Right ventricle myocardium superior (tissue), 1 donor: Measurements from ENCODE around the gene LIMCH1. TPM values are rescaled to one million over a fixed set of nuclear protein-coding genes. Genes with fewer than 3 reads are reported as not detected.

ENCODE experiments used
- ATAC-seq: fragments of 200-7000 bp; cut with Tn5 transposase; one replicate; pipeline ENCODE4 v1.9.1; 2020; ENCODE audit warnings: mild to moderate bottlenecking; ENCODE audit not compliant: poor library complexity
- DNase-seq: peaks from one replicate; pipeline ENCODE4 v3.0.0-alpha.2; 2020
- intact Hi-C: fragments of 100-400 bp; cut with DNase I; formaldehyde crosslinking; loops from one replicate; pipeline ENCODE4 v1.11.2; 2022
- total RNA-seq: library from RNA; stranded (reverse); fragmentation: NEBNext Ultra II Directional; extraction: Animal tissue kit (Norgen Biotek cat#: 25700); gene quantifications from one replicate; pipeline ENCODE4 v1.2.1, GENCODE V29; 2021
- donor health status: DM: no; HTN: yes; CAD: no; lungs with severe emphysema.

The LIMCH1 gene
- total RNA-seq, 1 donor from 2014 or later: 272 TPM

GRCh38 chr4:41594432-41594831 is 56.5 kb downstream of the LIMCH1 start:
- ATAC-seq (peak; percentile 26), DNase-seq (peak; percentile 66)
- intact Hi-C loops: no loop called here

- intact Hi-C loops: no loop called here
- DNase-seq (no peak), ATAC-seq (no peak)
Measured at GRCh38 chr4:41597494-41597893, 59.5 kb downstream of the LIMCH1 start.

GRCh38 chr4:41598580-41598979 is 60.6 kb downstream of the LIMCH1 start:
- ATAC-seq: no peak
- intact Hi-C loops: no loop called here
- DNase-seq: no peak

GRCh38 chr4:41599192-41599786 is 61.3 kb downstream of the LIMCH1 start:
- ATAC-seq: no peak
- intact Hi-C loops: no loop called here
- no peak for DNase-seq

DNA sequence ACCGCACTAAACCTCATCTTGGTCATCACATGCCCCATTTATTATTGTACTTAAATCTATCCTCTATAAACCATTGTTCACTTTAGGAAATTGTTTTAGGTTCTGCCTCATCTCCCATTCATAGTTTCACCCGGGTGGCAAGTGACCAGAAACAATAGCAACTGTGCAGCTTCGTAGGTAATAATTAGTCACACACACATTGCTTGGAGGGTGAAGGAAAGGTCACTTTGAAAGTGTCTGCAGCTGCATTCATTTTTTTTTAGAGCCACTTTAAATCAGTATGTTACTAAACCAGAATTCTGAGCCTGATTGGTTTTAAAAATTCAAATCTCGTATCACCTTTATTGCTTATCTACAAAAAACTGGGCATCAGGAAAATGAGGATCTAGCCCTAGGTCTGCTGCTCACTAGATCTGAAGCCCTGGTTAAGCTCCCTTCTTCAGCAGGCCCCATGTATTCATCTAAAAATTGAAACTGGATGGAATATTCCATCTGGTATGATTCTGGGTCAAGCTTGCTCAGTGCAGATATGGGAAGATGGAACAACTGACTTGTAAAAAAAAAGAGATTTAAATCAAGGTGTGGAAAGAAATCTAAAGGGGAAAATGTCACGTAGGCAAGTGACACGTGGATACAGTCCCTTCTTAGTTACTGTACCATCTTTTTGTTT is 62.4 kb downstream of the LIMCH1 start:
- DNase-seq: no peak
- intact Hi-C loops: no loop called here
- ATAC-seq: peak; percentile 51

DNA sequence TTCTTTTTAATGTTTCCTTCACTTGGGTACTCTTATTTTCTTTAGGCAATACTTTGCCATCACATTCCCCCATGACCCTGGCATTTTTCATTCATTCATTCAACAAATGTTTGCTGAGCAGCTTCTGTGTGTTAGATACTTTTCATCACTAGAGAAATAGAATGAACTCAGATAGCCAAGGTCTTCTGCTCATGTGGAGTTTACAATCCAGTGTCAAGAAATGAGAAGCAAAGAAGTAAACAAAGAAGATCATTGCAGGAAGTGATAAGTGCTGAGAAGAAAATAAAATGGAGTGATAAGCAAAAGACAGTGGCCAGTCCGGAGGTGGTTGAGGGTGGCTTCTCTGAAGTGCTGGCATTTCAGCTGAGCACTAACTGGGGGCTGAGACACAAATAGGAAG is 63.1 kb downstream of the LIMCH1 start:
- DNase-seq: no peak
- no peak for ATAC-seq
- intact Hi-C loops: no loop called here

DNA sequence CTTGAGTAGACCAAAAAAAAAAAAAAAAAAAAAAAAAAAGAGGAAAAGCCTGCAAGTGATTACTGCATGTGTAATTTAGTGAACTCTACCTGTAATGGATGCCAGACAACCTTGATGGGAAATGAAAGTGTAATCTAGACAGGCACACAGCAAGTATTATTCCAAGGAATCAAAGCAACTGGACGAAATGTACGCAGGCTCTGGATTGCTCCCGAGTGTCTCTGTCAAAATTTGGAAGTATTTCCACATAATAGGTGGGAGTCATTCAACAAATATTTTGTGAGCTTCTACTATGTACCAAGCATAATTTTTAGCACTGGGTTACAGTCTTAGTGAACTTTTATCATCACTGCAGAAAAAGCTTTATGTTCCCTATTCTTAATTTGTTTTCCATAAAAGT is 64.2 kb downstream of the LIMCH1 start:
- intact Hi-C loops: no loop called here
- ATAC-seq: no peak
- no peak for DNase-seq

DNA sequence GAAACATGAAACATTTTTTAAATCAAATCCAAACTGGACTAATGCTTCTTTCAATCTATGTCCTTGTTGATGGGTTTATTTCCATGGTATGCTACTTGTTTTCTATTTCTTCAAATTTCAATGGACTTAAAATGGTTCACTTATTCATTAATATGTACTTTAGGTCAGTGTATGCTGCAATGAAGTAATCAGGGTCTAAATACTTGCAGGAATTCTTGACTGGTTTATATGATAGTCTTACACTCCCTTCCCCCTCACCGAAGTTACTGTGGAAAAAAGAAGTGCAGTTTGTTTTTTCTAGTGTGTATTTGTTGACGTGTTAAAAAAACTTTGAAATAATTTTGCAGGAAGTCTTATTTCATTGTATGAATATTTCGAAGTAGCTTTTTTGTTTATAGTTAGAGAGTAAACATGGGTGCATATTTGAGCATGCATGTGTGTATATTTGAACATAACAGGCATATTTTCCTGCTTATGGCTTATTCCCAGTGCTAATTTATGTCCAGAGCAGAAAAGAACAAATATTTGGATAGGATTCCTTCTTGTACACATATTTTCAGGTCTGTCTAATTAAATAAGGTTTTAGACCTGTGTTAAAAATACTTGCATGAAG is 65.0 kb downstream of the LIMCH1 start:
- intact Hi-C loops: no loop called here
- ATAC-seq (no peak), DNase-seq (no peak)

GRCh38 chr4:41609851-41610250 is 71.9 kb downstream of the LIMCH1 start:
- intact Hi-C loops: no loop called here
- DNase-seq (no peak), ATAC-seq (no peak)

DNA sequence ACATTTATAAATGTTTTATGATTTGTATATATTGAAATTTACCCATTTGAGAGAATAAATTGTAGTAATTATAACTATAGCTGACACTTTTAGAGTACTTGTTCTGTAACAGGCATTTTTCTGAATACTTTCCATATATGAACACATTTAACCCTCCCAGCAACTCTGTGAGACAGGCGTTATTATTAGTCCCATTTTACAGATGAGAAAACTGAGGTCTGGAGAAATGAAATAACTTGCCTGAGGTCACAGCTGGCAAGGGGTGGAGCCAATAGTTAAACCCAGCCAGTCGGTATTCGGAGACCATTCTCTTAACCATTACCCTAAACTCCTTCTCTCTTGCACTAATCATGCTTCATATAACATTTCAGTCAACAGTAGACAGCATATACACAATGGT is 72.5 kb downstream of the LIMCH1 start:
- no peak for DNase-seq
- no peak for ATAC-seq
- intact Hi-C loops: no loop called here

GRCh38 chr4:41611124-41611838 is 73.3 kb downstream of the LIMCH1 start:
- intact Hi-C loops: no loop called here
- DNase-seq (no peak), ATAC-seq (no peak)

DNA sequence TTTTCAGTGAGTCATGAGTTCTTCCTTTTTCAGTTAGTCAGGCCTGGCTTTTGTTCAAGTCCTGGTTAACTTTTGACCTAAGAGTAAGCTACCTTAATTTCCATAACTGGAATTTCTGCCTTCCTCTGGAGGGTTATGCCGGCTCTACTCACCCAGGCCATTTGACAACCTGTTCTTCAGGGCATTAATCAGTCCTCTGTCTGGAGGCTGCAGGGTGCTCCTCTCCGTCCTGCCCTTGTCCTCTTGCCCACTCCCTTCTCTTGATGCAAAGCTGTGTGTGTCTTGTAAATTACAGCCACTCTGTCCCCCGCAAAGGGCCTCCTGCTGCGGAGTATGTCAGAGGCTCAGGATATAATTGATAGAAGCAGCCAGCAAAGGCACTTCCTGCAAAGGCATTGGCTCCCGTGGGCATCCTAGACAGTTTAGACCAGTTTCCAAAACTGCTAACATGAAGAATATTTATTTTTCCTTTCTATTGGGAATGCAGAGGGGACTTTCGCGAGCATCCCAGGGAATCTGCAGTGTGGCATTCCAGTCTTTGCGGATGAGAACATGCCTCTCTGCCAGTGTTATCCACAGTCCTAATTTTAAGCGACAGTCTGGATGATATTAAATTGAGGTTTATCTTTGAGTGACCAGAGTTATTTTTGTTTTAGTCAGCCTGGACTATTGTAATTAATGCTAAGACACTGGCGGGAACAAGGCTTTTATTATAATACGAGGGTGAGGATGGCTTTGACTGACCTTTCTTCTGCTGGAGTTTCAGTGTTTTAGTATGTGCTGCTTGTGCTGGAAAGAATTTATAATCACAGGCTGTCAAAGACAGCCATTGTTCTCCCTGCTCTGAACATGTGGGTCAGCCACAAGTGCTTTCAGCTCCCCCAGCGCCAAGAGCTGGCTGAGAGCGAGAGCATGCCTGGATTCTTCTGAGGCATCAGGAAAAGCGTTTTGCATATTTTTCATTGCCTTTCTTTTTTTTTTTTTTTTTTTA is 74.2 kb downstream of the LIMCH1 start:
- DNase-seq (peak; percentile 79), ATAC-seq (peak; percentile 93)
- intact Hi-C loops: no loop called here

DNA sequence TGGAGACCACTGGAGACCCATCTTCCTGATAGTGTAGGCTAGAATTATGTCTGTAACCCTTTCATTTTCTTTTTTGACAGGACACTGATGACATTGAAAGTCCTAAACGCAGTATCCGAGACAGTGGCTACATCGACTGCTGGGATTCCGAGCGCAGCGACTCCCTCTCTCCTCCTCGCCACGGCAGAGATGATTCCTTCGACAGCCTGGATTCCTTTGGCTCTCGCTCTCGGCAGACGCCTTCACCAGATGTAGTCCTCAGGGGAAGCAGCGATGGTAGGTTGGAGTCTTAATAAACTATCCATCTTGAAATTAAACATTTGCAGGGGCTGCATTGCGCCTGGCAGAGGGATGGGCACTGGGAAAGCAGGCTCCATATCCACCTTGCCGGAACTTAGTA is 75.4 kb downstream of the LIMCH1 start:
- peak; percentile 40 for DNase-seq
- intact Hi-C loops: no loop called here
- peak; percentile 45 for ATAC-seq

- intact Hi-C loops: no loop called here
- ATAC-seq (peak; percentile 34), DNase-seq (no peak)
Measured at GRCh38 chr4:41613821-41614220, 75.9 kb downstream of the LIMCH1 start.

- ATAC-seq (no peak), DNase-seq (no peak)
- intact Hi-C loops: no loop called here
Measured at GRCh38 chr4:41614519-41614918, 76.6 kb downstream of the LIMCH1 start.

DNA sequence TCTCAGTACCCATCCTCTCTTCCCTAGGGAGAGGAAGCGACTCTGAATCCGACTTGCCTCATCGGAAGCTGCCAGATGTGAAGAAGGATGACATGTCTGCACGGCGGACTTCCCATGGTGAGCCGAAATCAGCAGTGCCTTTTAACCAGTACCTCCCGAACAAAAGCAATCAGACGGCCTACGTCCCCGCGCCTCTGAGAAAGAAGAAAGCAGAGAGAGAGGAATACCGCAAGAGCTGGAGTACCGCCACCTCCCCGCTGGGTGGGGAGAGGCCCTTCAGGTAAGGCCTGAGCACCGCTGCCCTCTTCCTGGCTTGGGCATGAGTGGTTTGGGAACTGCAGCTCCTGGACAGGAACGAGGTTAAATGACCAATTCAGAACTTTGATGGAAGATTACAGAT is 81.2 kb downstream of the LIMCH1 start:
- DNase-seq: no peak
- intact Hi-C loops: no loop called here
- ATAC-seq: no peak

GRCh38 chr4:41620594-41621256 is 82.8 kb downstream of the LIMCH1 start:
- intact Hi-C loops: no loop called here
- ATAC-seq: peak; percentile 67
- DNase-seq: no peak

- ATAC-seq: peak; percentile 37
- intact Hi-C loops: no loop called here
- no peak for DNase-seq
Measured at GRCh38 chr4:41622787-41623186, 84.8 kb downstream of the LIMCH1 start.
